COLO668 (cell line): ENCODE results near the gene SYNPO2.
"Not testable (repeated sequence)": the region's sequence is repeated elsewhere in the genome, so short reads cannot be mapped to it uniquely, and the experiment has no call there.

Experiments
- DNase-seq: peaks from one replicate; lab custom pipeline; 2025; ENCODE audit not compliant: unreplicated experiment; lab: John Stamatoyannopoulos, UW

The SYNPO2 gene

DNA sequence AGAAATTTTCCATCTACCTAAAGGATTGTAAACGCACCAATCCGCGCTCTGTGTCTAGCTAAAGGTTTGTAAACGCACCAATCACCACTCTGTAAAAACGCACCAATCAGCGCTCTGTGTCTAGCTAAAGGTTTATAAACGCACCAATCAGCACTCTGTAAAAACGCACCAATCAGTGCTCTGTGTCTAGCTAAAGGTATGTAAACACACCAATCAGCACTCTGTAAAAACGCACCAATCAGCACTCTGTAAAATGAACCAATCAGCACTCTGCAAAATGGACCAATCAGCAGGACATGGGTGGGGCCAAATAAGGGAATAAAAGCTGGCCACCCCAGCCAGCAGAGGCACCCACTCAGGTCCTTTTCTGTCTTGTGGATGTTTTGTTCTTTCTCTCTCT is 10.1 kb upstream of the SYNPO2 start:
- not testable (repeated sequence) for DNase-seq

DNA sequence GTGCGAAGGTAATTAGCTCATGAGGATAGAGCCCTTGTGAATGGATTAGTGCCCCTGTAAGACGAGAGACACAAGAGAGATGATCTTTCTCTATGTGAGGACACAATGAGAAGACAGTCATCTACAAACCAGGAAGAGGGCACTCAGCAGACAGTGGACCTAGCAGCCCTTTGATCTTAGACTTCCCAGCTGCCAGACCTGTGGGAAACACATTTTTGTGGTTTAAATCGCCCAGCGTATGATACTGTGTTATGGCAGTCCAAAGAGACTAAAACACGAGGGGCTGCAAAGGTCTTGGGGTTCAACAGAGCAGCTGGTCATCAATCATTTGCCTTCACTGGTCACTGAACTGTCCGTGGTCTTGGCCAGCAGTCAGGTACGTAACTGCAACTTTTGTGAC is 9.2 kb upstream of the SYNPO2 start:
- no peak for DNase-seq

DNA sequence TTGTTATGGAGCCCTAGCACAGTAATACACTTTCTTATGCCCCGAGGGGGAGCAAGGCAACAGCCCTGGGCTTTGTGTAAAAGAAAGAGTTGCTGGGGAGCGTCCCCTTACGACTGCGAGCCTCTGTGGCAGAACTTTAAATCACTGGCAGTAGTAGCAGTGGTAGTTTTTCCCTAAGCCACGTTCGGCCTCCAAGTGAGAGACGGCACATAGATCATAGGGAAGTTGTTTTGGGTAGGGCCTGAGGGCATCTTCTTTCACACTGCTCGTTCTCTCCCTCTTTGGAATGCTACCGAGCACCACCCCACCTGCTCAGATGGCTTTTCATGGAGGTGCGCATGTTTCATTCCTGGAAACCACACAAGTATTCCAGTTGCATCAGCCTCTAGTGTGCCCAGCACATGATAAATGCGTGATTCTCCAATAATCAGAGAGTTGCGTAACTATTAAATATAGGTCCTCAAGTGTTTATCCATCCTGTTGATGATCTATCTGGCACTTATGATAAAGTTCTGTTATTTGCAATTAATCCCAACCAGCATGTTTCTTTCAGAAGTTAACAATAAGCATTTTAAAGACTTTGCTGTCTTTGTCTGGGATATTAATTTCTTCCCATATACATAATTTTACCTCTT is 7.0 kb upstream of the SYNPO2 start:
- DNase-seq = no peak

DNA sequence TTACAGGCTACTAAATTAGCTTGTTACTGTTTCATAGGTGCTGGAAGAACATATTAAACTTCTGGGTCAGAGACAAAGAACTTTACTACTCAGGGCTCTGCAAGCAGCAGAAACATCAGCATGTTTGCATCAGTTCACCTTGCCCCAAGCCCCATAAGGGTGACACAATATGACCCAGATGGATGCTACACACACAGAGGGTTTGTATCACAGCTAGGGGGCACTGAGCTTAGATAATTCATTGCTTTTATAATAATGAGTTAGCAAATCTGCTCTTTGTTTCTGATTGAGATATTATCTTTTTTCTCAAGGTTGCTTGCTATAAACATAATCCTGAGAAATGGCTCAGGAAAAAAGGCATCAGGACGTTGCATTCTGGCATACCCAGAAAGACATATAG is 4.8 kb upstream of the SYNPO2 start:
- DNase-seq = no peak

DNA sequence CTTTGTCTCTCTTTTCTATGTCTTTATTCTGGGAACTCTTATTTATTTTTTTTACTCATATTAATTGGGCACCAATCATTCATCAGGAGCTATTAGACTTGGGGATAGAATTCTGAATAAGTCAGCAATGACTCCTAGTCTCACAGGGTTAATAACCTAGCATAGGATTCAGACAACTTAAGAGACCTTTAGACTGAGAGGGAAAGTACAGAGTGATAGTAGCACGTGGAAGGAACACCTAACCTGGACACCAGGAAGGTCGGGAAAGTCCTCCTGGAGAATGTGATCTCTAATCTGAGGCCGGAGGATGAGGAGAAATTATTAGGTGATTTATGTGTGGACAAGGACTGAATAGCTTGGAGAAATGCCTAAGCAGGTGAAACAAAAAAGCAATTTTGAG is 3.9 kb upstream of the SYNPO2 start:
- DNase-seq = no peak

DNA sequence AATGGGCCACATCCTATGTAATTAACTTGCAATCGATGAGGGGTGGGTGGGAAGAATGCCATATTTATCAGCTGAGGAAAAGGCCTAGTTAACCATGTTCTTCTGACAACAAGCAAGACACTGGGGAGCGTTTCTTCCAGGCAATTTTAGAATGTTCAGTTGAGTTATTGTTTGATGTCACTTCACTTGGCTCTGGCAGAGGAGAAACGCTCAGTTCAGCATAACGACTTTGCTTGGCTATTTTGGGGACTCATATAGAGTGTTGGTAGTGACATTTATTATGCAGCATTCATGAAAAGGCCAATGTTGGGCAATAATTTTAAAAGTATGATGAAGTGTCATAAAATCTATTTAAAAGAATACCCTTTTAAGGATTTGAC is 648 bp downstream of the SYNPO2 start:
- DNase-seq = no peak

DNA sequence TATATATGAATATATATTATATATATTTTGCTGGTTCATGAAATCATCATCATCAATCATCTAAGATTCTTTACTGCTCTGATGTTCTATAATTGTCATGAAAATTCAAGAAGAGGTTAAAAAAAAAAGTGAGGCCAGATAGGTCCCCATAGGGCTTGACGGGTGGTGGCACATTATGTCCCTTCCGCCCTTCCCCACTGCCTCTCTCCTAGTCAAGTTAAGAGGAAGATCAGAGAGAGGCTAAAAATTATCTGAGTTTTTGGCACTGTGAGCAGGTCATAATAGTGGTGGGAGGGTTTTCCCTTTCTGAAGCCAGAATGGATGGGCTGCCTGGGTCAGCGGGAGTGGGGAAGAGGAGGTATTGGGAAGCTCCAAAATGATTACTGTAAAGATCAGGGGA is 5.4 kb downstream of the SYNPO2 start:
- no peak for DNase-seq

DNA sequence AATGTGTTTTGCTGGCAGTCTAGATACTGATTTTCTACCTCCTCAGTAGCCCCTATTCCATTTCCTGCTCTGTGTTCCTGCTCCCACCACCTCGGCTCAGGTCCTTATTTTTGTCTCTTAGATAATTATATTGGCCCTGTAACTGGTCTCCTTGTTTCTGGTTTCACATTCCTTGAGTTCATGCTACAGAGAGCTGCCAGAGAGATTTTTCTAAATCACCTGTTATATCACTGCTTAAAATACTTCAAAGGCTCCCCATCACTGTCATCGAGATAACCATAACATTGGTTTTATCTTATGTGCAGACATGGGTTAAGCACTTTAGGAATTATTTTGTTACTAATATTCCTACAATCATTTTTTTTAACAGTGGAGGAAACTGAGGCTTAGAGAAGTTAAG is 9.6 kb downstream of the SYNPO2 start:
- no peak for DNase-seq

DNA sequence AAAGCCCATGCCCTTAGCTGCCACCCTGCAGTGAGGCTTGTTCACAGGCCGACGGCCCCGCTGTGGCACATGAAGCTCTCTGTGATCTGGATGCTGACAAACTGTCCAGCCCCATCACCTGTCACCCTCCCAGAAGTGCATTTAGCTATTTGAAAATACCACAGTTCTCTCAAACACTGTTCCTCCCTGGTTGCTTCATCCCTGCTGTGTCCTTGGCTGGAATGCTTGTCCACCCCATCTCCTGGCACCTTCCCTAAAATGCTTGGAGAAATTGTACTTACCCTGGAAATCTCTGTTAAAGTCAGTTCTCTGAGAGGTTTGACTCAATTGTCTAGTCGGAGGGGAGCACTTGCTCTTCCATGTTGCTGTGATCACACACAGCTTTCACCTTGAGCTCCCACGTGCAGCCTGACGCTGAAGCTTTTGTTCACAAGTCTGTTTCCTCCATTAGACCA is 10.1 kb downstream of the SYNPO2 start:
- no peak for DNase-seq

DNA sequence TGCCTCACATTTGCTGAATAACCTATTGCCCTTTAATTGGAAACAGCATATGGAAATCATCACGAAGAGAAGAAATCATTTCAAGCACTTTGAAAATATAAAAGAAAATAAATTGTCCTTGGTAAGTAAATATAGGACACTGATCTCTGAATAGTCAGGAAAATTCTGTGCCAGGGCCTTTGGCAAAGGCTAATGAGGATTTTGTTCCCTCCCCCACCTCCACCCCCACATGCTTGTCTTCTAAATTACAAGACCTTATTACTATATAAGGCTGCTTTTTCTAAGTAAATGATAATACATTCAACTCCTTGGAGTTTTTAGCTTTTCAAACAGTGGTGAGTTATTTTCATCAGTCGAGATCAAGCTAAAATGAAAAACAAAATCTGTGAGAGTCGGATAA is 15.8 kb downstream of the SYNPO2 start:
- DNase-seq = no peak

DNA sequence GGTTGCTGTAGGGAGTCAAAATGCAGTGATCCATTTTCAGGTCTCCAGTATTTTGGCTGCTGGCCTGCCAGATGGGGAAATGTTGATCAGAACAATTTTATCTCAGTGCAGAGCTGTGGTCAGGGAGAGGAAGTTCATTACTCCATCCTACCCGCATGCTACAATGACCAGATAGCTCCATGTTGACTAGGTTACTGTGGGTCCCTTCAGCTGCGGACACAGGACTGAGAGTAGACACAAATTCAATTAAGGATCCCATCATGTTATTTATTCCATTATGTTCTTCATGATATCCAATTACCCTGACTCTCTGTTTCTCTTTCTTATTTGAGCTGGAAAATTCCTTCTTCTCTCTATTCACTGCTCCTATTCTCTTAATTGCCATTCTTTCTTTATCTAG is 16.3 kb downstream of the SYNPO2 start:
- DNase-seq = no peak

DNA sequence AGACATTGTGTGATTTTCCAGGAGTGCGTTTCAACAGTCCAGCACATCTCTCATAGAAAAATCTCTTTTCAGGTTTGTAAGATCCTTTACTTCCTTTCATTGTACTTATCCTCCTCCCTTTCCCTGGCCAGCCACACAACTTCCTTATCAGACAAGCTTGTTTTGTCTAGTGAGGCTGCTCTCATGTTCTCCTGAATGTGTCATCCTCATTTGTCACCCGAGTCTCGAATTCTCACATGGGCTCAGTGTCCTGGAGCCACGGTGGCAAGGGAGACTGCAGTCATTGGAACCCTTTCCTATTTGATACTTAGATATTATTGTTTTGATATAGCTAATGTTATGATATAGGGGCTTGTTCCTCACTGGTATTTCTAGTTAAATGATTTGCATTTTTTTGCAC is 16.9 kb downstream of the SYNPO2 start:
- no peak for DNase-seq

DNA sequence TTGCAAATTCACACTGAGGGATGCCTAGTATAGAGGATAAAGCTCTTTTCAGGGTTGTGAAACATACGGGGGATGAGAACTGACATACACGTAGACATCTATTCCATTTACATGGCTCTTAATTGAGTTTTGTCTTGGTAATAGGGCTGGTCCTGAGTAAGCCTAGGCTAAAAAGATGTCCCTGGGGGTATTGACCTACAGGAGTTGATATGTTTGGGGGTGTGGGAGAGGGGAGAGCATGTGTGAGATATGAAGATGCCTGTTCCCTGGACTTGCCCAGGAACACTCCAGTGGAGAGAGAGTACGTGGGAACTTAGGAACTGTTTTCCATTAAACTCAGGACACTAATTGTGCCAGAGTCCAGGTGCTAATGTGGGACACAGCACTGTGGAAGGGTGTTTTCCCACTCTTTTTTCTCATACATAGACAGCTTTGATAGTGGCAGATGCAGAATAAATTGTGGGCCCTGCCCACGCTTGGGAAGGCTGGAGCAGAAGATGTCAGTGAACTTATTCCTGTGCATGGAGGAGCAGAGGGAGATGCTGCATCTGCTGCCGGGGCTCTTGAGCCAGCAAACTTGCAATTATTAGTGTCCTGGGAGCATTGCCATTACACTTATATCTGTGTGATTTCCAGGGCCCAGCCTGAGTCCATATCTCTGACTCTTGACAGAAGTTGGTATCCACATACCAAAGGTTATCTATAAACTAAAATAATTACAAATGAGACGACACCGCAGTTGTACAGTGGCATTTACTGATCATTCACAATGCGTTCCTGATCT is 20.7 kb downstream of the SYNPO2 start:
- no peak for DNase-seq

DNA sequence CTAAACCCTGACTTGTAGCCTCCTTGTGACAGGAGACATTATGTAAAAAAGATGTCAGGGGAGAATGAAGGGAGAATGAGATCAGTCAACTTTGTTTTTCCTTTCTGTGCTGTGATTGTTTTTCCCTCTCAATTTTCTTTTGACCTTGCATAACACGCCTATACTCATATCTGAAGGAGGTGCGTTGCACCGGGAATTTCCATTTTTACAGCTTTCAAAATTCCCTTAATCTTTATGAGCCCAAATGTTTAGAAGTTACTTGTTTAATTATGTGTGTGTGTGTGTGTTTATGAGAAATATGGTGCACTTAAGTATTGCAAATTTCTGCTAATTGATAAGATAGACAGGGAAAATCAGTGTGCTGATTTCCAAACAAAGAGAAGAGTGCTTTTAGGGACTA is 21.6 kb downstream of the SYNPO2 start:
- DNase-seq = no peak

DNA sequence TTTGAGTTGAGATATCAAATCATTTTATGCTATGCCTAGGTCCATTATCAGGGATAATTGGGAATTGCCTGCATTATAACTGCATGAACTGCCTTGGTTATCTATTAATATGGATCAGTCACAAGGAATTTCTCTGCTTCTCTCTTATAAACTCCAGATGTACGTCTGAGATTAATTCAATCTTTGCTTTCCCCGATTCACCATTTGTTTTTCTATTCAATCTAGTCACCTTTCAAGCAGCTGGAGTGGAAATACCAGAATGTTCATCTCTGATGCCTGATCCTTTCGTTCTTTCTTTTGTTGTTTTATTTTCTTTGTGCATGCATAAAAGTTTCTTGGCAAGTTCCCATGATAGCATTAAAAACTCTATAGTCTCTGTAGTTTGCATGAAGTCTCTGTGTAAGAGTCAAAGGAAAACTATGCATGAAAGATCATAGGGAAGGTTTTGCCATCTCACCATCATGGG is 22.6 kb downstream of the SYNPO2 start:
- no peak for DNase-seq

DNA sequence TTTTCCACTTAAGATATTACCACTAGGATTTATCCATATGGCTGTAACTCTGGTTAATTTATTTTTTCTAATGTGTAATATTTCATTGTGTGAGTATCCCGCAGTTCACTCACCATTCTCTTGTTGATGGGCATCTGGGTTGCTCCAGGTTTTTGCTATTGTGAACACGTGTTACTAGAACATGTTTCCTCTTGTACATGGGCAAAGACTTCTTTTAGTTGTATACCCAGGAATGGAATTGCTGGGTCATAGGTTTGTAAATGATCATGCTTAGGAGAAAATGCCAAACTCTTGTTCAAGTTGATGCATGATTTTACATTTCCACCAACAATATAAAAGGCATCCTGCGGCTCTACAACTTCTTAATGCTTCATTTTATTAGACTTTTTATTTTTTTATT is 26.8 kb downstream of the SYNPO2 start:
- no peak for DNase-seq

DNA sequence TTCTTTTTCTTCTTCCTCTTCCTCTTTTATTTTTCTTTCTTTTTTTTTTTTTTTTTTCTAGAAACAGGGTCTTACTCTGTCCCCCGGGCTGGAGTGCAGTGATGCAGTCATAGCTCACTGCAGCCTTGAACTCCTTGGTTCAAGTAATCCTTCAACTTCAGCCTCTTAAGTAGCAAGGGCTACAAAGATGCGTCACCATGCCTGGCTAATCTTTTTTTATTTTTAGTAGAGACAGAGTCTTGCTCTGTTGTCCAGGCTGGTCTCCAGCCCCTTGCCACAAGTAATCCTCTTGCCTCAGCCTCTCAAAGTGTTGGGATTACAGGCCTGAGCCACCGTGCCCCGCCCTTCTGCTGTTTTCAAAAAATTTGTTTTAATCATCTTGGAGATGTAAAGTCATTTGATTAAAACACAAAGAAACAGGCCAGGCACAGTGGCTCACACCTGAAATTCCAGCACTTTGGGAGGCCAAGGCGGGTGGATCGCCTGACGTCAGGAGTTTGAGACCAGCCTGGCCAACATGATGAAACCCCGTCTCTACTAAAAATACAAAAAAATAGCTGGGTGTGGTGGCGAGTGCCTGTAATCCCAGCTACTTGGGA is 28.1 kb downstream of the SYNPO2 start:
- DNase-seq = no peak

DNA sequence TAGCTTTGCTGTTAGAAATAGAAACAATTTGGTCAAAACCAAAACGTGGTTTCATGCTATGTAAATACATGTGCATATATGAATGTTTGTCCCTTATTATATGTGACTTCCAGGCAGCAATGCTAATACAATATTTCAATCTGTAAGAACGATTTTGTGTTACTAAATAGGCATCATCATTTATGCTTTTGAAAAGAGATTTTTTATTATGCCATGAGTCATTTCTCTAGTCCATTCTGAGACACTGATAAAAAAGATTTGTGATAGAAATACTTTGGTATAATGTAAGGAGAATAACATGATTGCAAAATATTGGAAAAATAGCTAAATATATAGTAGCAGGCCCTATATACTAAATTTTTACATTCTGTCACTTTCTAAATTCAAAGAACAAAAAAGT is 28.9 kb downstream of the SYNPO2 start:
- DNase-seq = no peak

DNA sequence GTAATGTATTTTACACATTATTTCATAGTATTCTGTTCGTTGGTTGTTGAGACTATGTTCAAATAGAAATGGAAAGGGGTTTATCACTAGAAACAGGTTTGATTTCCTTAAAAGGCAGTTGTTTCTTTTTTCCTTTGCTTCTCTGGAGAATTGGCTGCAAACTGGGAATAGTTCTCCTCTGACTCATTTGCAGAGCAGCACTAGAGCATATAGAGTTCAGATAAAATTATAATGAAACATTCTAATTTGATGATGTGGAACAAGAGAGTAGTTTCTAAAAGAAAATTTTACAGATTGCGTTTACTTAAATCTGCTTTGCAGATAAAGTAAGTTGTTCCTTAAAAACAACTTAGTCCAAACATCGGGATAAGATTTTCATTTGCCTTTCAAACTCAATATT is 29.7 kb downstream of the SYNPO2 start:
- no peak for DNase-seq

DNA sequence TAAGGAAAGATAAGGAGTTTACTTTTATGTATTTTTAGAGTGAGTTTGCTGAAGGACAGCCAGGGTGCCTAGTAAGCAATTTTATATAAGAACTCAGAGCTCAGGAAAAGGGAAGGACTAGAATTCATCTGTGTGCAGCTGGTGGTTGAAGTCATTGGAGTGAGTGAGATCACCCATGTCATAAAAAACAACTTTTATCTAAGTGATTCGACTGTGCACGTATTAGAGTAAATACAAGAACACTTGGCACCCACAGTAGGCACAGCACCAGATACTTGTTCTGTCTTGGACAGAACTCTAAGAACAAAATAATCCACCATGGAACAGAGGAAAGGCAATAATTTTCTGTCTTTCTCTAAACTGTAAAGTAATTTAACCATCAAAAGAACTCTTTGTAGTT is 31.6 kb downstream of the SYNPO2 start:
- DNase-seq = no peak

DNA sequence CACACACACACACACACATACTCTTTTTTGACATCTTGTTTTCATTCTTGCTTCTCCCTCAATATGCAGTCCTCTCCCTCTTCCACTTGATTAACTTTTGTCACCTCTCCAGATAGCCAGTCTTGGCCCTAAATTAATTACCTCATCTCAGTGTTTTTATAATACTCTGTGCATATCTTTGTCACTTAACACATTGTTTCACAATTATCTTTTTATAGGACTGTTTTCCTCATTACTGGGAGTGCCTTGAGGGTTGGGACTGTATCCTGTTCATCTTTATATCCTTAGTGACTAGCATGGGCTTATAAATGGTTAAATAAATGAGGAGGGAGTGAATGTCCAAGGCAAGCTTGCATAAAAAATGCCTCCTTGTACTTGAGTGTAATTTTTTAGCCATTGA is 33.1 kb downstream of the SYNPO2 start:
- no peak for DNase-seq

DNA sequence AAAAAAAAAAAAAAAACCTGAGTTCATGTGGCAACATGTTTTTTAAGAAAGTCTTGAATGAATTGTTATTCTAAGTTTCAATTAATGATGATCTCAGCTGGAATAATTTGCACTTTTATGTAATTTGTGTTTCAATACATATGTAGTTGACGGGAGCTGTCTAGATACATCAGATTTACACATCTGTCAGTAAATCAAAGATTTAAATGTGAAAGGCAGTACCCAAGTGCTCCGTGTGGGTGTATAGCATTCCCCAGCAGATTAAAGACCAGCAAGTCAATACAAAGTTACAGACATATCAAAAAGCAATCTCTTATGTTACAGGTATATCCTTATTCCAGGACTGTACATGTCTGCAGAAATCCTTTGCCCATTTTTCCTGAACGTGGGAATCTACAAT is 35.2 kb downstream of the SYNPO2 start:
- DNase-seq = no peak
